Kidney (tissue), 14 donors: ENCODE measurements around the gene KIAA1328. TPM values are rescaled to one million over a fixed set of nuclear protein-coding genes. Genes with fewer than 3 reads are reported as not detected.
A peak's percentile ranks its signal among the peaks of the same experiment; 100 is the strongest.

Experiments
- DNase-seq, 5 donors: peaks; one replicate each; pipeline ENCODE4 v3.0.0-alpha.2; 2013 to 2020
- FAIRE-seq: peaks from 2 replicates; lab custom pipeline; 2012; peaks lifted over from hg19 to GRCh38; lab: Jason Lieb, UNC
- H3K27ac ChIP-seq, 2 donors: one replicate each; pipeline ENCODE4 v1.7.0; 2013; ENCODE audit warnings: low read depth in 2 of 2, low read length in 2 of 2, inconsistent platforms in 1 of 2
- H3K27me3 ChIP-seq: one replicate; pipeline ENCODE4 v1.7.1; 2013; ENCODE audit warnings: low read length, inconsistent platforms; ENCODE audit not compliant: control insufficient read depth, insufficient read depth
- H3K36me3 ChIP-seq, 3 donors: one replicate each; pipeline versions ENCODE4 v1.7.0 to v1.7.1; 2013; ENCODE audit warnings: low read length in 3 of 3, control low read depth in 1 of 3, inconsistent platforms in 1 of 3; ENCODE audit not compliant: insufficient read depth in 3 of 3, control insufficient read depth in 2 of 3
- H3K4me1 ChIP-seq, 3 donors: one replicate each; pipeline versions ENCODE4 v1.7.0 to v1.7.1; 2013; ENCODE audit warnings: low read length in 3 of 3, inconsistent platforms in 1 of 3, low read depth in 1 of 3; ENCODE audit not compliant: control insufficient read depth in 2 of 3, insufficient read depth in 2 of 3
- H3K4me3 ChIP-seq, 3 donors: one replicate each; pipeline versions ENCODE4 v1.7.0 to v1.8.1; 2013; ENCODE audit warnings: low read length in 3 of 3, control low read depth in 1 of 3, inconsistent platforms in 1 of 3
- H3K9ac ChIP-seq, 3 donors: one replicate each; pipeline versions ENCODE4 v1.7.0 to v1.7.1; 2013; ENCODE audit warnings: low read length in 3 of 3, control low read depth in 1 of 3, inconsistent platforms in 1 of 3
- H3K9me3 ChIP-seq, 3 donors: one replicate each; pipeline versions ENCODE4 v1.7.0 to v1.7.1; 2013; ENCODE audit warnings: low read length in 3 of 3, control low read depth in 1 of 3, inconsistent platforms in 1 of 3; ENCODE audit not compliant: control insufficient read depth in 2 of 3, insufficient read depth in 1 of 3
- CTCF ChIP-seq: IDR thresholded peaks from 3 replicates; pipeline ENCODE4 v1.5.1; 2012; ENCODE audit warnings: mild to moderate bottlenecking, moderate library complexity, borderline replicate concordance; ENCODE audit not compliant: insufficient read depth; ENCODE audit errors: extremely low read depth
- intact Hi-C: fragments of 100-400 bp; cut with DNase I; formaldehyde crosslinking; loops from one replicate; pipeline ENCODE4 v1.11.1; 2022
- polyA plus RNA-seq: library from polyadenylated mRNA; stranded (reverse); fragments of 350-450 nt; fragmentation: Illumina TruSeq; extraction: RNeasy Lipid Tissue Mini Kit (QIAGEN cat#74804); gene quantifications from one replicate; pipeline ENCODE4 v1.2.3, GENCODE V29; 2014; ENCODE audit warnings: low read depth, low replicate concordance; ENCODE audit not compliant: insufficient read depth
- total RNA-seq: library from RNA; stranded (reverse); fragmentation: NEBNext Ultra II Directional; extraction: Animal tissue kit (Norgen Biotek cat#: 25700); gene quantifications from one replicate; pipeline ENCODE4 v1.2.1, GENCODE V29; 2021
- donor health status: control.
- donor health status: control.
- donor health status: control.
- donor health status: control.
- donor health status: control.
- donor health status: DM: yes; HTN: yes; CAD: no.
- donor health status: Normal renal cell carcinoma (clear cell type).

The KIAA1328 gene
- total and polyA plus RNA-seq, 2 donors from 2014 or later, result 2.7 to 11.6 TPM

- TF ChIP-seq CTCF, result no peak
- no peaks in the 10 kb centered on the region for H3K4me1 ChIP-seq
- H3K27ac ChIP-seq, result no peak overlapping the region
- H3K36me3 ChIP-seq, result no peaks in the 10 kb centered on the region
- H3K27me3 ChIP-seq, result no peaks in the 10 kb centered on the region
- H3K9me3 ChIP-seq, result no peaks in the 10 kb centered on the region
- FAIRE-seq (no peak), DNase-seq (peak in 1 of 5 donors; percentile 9)
- H3K4me3 ChIP-seq, result no peak overlapping the region
- intact Hi-C loops, result no loop called here
- H3K9ac ChIP-seq, result no peak overlapping the region
These were observed 57.1 kb downstream of the KIAA1328 start for GRCh38 chr18:36885981-36886380.

- no peaks in the 10 kb centered on the region for H3K27me3 ChIP-seq
- H3K36me3 ChIP-seq, result no peaks in the 10 kb centered on the region
- intact Hi-C loops, result no loop called here
- no peaks in the 10 kb centered on the region for H3K9me3 ChIP-seq
- DNase-seq (no peak), FAIRE-seq (no peak)
- no peak overlapping the region for H3K4me3 ChIP-seq
- no peak overlapping the region for H3K27ac ChIP-seq
- H3K9ac ChIP-seq, result no peak overlapping the region
- no peak for TF ChIP-seq CTCF
- no peaks in the 10 kb centered on the region for H3K4me1 ChIP-seq
These were observed 58.2 kb downstream of the KIAA1328 start for GRCh38 chr18:36887114-36887513.

- Histone ChIP-seq H3K4me3 (no peak overlapping the region), H3K36me3 (no peaks in the 10 kb centered on the region), H3K4me1 (no peaks in the 10 kb centered on the region), H3K27me3 (no peaks in the 10 kb centered on the region), H3K9me3 (no peaks in the 10 kb centered on the region), H3K27ac (no peak overlapping the region), H3K9ac (no peak overlapping the region)
- no peak for TF ChIP-seq CTCF
- DNase-seq (no peak), FAIRE-seq (no peak)
- intact Hi-C loops, result no loop called here
These were observed 58.9 kb downstream of the KIAA1328 start for GRCh38 chr18:36887864-36888263.

- Histone ChIP-seq H3K27me3 (no peaks in the 10 kb centered on the region), H3K9me3 (no peaks in the 10 kb centered on the region), H3K9ac (no peak overlapping the region), H3K36me3 (no peaks in the 10 kb centered on the region), H3K4me3 (no peak overlapping the region), H3K27ac (no peak overlapping the region), H3K4me1 (no peaks in the 10 kb centered on the region)
- no peak for DNase-seq
- no peak for FAIRE-seq
- intact Hi-C loops, result no loop called here
- TF ChIP-seq CTCF, result no peak
These were observed 59.9 kb downstream of the KIAA1328 start for GRCh38 chr18:36888778-36889177.
